Measurements from ENCODE around the gene APH1A.

DNA sequence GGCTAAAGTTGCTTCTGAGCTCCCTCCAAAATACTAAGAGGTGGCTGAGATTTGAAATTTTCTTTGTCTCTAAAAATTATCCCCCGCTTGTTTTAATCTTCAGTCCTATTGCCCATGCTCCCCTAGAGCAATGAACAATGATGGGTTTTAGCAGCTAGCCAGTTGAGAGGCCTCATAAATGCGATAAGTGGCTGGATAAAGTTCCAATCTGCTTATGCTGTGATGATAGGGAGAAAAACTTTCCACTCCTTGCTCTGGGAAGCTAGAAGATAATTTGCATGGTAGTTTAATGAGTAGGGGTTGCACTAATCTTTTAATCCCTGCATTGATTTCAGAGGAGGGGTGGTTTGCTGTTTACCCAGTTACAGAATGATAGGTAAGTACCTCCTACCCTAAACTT is 42.9 kb upstream of the APH1A start:
- TF ChIP-seq, protein P1, sequence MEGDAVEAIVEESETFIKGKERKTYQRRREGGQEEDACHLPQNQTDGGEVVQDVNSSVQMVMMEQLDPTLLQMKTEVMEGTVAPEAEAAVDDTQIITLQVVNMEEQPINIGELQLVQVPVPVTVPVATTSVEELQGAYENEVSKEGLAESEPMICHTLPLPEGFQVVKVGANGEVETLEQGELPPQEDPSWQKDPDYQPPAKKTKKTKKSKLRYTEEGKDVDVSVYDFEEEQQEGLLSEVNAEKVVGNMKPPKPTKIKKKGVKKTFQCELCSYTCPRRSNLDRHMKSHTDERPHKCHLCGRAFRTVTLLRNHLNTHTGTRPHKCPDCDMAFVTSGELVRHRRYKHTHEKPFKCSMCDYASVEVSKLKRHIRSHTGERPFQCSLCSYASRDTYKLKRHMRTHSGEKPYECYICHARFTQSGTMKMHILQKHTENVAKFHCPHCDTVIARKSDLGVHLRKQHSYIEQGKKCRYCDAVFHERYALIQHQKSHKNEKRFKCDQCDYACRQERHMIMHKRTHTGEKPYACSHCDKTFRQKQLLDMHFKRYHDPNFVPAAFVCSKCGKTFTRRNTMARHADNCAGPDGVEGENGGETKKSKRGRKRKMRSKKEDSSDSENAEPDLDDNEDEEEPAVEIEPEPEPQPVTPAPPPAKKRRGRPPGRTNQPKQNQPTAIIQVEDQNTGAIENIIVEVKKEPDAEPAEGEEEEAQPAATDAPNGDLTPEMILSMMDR (IDR thresholded peaks at IDR 0.05), result no peak
- TF ChIP-seq EZH2phosphoT487 (IDR thresholded peaks at IDR 0.05) (no peak), EZH2 (IDR thresholded peaks at IDR 0.05) (no peak)
